Measurements from ENCODE around the gene COL4A2. TPM values are rescaled to one million over a fixed set of nuclear protein-coding genes. Genes with fewer than 3 reads are reported as not detected.

Gene COL4A2
- polyA plus RNA-seq, 1 experiment, result 208 TPM

- POLR2A ChIA-PET, result interaction anchor here (0.6 kb wide), 2 partner anchors 26 to 32 kb away, joined by 4 to 8 read pairs; no protein-coding TSS in a partner anchor
- H3K9me3 ChIP-seq (ENCODE audit: control insufficient read depth, insufficient read depth, low read length), result no peaks in the 10 kb centered on the region; the same call in 1 of the 2 replicates
- peak overlapping the region; percentile 55 for H3K27ac ChIP-seq (ENCODE audit: low read depth, low read length)
- H3K27me3 ChIP-seq (ENCODE audit: control insufficient read depth, insufficient read depth, low read length), result no peaks in the 10 kb centered on the region
- no peak for DNase-seq (ENCODE audit: low read depth, low spot score)
- H3K4me3 ChIP-seq (ENCODE audit: low read depth, low read length), result no peak overlapping the region
- CTCF ChIA-PET, result interaction anchor here (0.6 kb wide), 1 partner anchor 52 kb away, joined by 3 read pairs; no protein-coding TSS in a partner anchor
- TF ChIP-seq, protein P1, sequence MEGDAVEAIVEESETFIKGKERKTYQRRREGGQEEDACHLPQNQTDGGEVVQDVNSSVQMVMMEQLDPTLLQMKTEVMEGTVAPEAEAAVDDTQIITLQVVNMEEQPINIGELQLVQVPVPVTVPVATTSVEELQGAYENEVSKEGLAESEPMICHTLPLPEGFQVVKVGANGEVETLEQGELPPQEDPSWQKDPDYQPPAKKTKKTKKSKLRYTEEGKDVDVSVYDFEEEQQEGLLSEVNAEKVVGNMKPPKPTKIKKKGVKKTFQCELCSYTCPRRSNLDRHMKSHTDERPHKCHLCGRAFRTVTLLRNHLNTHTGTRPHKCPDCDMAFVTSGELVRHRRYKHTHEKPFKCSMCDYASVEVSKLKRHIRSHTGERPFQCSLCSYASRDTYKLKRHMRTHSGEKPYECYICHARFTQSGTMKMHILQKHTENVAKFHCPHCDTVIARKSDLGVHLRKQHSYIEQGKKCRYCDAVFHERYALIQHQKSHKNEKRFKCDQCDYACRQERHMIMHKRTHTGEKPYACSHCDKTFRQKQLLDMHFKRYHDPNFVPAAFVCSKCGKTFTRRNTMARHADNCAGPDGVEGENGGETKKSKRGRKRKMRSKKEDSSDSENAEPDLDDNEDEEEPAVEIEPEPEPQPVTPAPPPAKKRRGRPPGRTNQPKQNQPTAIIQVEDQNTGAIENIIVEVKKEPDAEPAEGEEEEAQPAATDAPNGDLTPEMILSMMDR (IDR thresholded peaks at IDR 0.05; ENCODE audit: low read depth, low read length), result no peak
Observed at GRCh38 chr13:110354715-110355473, 47.8 kb downstream of the COL4A2 start.

DNA sequence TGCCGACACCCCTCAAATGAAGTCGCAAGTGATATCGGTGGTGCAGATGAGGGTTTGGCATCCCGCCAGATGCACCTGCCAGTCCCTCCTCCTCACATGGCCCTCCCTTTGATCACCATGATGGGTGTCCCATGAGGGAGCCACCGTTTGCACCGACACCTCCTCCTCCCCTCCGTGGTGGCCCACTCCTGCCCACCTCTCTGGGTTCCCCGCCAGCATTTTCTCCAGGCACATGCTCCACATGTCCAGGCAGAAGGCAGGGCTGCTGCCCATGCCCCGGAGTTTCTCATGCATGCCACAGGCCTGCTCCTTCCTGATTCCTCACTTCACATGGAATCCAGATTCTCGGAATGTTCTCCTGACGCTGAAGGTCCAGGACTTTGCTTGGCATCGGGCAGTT, 49.3 kb downstream of the COL4A2 start:
- Histone ChIP-seq H3K4me3 (ENCODE audit: low read depth, low read length) (no peak overlapping the region), H3K27me3 (ENCODE audit: control insufficient read depth, insufficient read depth, low read length) (no peaks in the 10 kb centered on the region), H3K9me3 (ENCODE audit: control insufficient read depth, insufficient read depth, low read length) (no peaks in the 10 kb centered on the region; the same call in 1 of the 2 replicates), H3K27ac (ENCODE audit: low read depth, low read length) (no peak overlapping the region)
- ChIA-PET POLR2A (no interaction called here), CTCF (no interaction called here)
- DNase-seq (ENCODE audit: low read depth, low spot score), result no peak
- TF ChIP-seq, protein P1 (IDR thresholded peaks at IDR 0.05; ENCODE audit: low read depth, low read length), result no peak

- no peaks in the 10 kb centered on the region for H3K27me3 ChIP-seq (ENCODE audit: control insufficient read depth, insufficient read depth, low read length)
- no peaks in the 10 kb centered on the region for H3K9me3 ChIP-seq (ENCODE audit: control insufficient read depth, insufficient read depth, low read length)
- H3K4me3 ChIP-seq (ENCODE audit: low read depth, low read length), result no peak overlapping the region
- POLR2A ChIA-PET, result interaction anchor here (0.5 kb wide), 1 partner anchor 111 kb away, joined by 3 read pairs; no protein-coding TSS in a partner anchor
- no peak overlapping the region for H3K27ac ChIP-seq (ENCODE audit: low read depth, low read length)
- DNase-seq (ENCODE audit: low read depth, low spot score), result no peak
- TF ChIP-seq, protein P1 (IDR thresholded peaks at IDR 0.05; ENCODE audit: low read depth, low read length), result no peak
- CTCF ChIA-PET, result no interaction called here
Observed at GRCh38 chr13:110358381-110358780, 51.3 kb downstream of the COL4A2 start.

GRCh38 chr13:110359840-110360301, 52.8 kb downstream of the COL4A2 start:
- peak; percentile 83 for DNase-seq (ENCODE audit: low read depth, low spot score)
- peak overlapping the region; percentile 72 for H3K27ac ChIP-seq (ENCODE audit: low read depth, low read length)
- CTCF ChIA-PET, result interaction anchor here (1.8 kb wide), 1 partner anchor 52 kb away, joined by 6 read pairs; no protein-coding TSS in a partner anchor

More at GRCh38 chr13:110359840-110360301, 52.8 kb downstream of the COL4A2 start:
- no peaks in the 10 kb centered on the region for H3K9me3 ChIP-seq (ENCODE audit: control insufficient read depth, insufficient read depth, low read length)
- TF ChIP-seq, protein P1 (IDR thresholded peaks at IDR 0.05; ENCODE audit: low read depth, low read length), result no peak
- POLR2A ChIA-PET, result interaction anchor here (0.9 to 1.9 kb wide), 2 partner anchors 22 to 112 kb away, joined by 4 to 5 read pairs; no protein-coding TSS in a partner anchor
- no peaks in the 10 kb centered on the region for H3K27me3 ChIP-seq (ENCODE audit: control insufficient read depth, insufficient read depth, low read length)
- no peak overlapping the region for H3K4me3 ChIP-seq (ENCODE audit: low read depth, low read length)
